Sigmoid colon (tissue), 7 donors: ENCODE results near the gene CFAP46. TPM values are rescaled to one million over a fixed set of nuclear protein-coding genes. Genes with fewer than 3 reads are reported as not detected.
A peak's percentile ranks its signal among the peaks of the same experiment; 100 is the strongest.

Experiments used
- DNase-seq: peaks from one replicate; pipeline ENCODE4 v3.0.0-alpha.2; 2019
- H3K27ac ChIP-seq, 4 donors: fragments of 200-600 bp; sonication (generic); one replicate each; pipeline ENCODE4 v1.5.1; 2016 to 2019; ENCODE audit warnings: mild to moderate bottlenecking in 1 of 4
- H3K27me3 ChIP-seq, 3 donors: fragments of 200-600 bp; sonication (generic); one replicate each; pipeline ENCODE4 v1.5.1; 2019; ENCODE audit warnings: mild to moderate bottlenecking in 1 of 3
- H3K36me3 ChIP-seq, 4 donors: fragments of 200-600 bp; sonication (generic); one replicate each; pipeline ENCODE4 v1.5.1; 2016 to 2019
- H3K4me1 ChIP-seq, 4 donors: fragments of 200-600 bp; sonication (generic); one replicate each; pipeline ENCODE4 v1.5.1; 2017 to 2019
- H3K4me3 ChIP-seq, 4 donors: fragments of 200-600 bp; sonication (generic); one replicate each; pipeline ENCODE4 v1.5.1; 2017 to 2019; ENCODE audit warnings: mild to moderate bottlenecking in 2 of 4, moderate library complexity in 1 of 4
- H3K9me3 ChIP-seq, 4 donors: fragments of 200-600 bp in 3 of 4; sonication (generic) in 3 of 4; one replicate each; pipeline versions ENCODE4 v1.5.1 to v1.6.1; 2013 to 2019
- CTCF ChIP-seq, 4 experiments: fragments of 450-650 bp in 3 of 4; fragments of 200-600 bp in 1 of 4; IDR thresholded peaks; one replicate each; pipeline ENCODE4 v1.5.1; 2016 to 2019; ENCODE audit warnings: antibody characterized with exemption in 4 of 4, mild to moderate bottlenecking in 3 of 4, moderate library complexity in 2 of 4
- EP300 ChIP-seq, 4 donors: sonication (generic); formaldehyde crosslinking; IDR thresholded peaks; one replicate each; pipeline ENCODE4 v1.6.1; 2017; ENCODE audit warnings: antibody characterized with exemption in 4 of 4
- POLR2A ChIP-seq, 2 donors: fragments of 450-650 bp; IDR thresholded peaks; one replicate each; pipeline ENCODE4 v1.6.1; 2016; ENCODE audit warnings: antibody characterized with exemption in 2 of 2, mild to moderate bottlenecking in 2 of 2, moderate library complexity in 2 of 2
- POLR2AphosphoS5 ChIP-seq, 4 donors: sonication (generic); formaldehyde crosslinking; IDR thresholded peaks; one replicate each; pipeline ENCODE4 v1.6.1; 2017; ENCODE audit warnings: antibody characterized with exemption in 4 of 4
- WGBS, 2 donors: extraction: QIAGEN DNeasy Blood & Tissue Kit; methylation state at CpG; one replicate each; pipeline ENCODE4 v1.1.7; 2013; 5-methylcytosine and 5-hydroxymethylcytosine counted together
- intact Hi-C: fragments of 100-400 bp; cut with DNase I; formaldehyde crosslinking; loops from one replicate; pipeline ENCODE4 v1.15.1; 2023
- polyA plus RNA-seq, 3 donors: library from polyadenylated mRNA; stranded (reverse); fragments of 200-250 nt; gene quantifications; one replicate each; pipeline ENCODE4 v1.2.3, GENCODE V29; 2013
- total RNA-seq, 4 donors: library from RNA; depleted of rRNA; stranded (reverse); fragments of >200 nt; gene quantifications; one replicate each; pipeline ENCODE4 v1.1.0, GENCODE V29; 2016
- donor health status: healthy with polysubstance abuse.
- donor health status: Bipolar disorder and iron deficiency.
- donor health status: healthy.

The CFAP46 gene
- total and polyA plus RNA-seq, 7 donors: 0.10 to 1.7 (median 0.38) TPM; not detected in 3

- Histone ChIP-seq H3K9me3 (no peaks in the 10 kb centered on the region), H3K36me3 (no peaks in the 10 kb centered on the region), H3K4me1 (peaks cover 0 to 12% (median 0%) of the 10 kb centered on the region in 4 donors), H3K27me3 (peaks cover 14 to 53% (median 44%) of the 10 kb centered on the region in 3 donors), H3K4me3 (no peak overlapping the region), H3K27ac (no peak overlapping the region)
- WGBS, 2 donors: 41 to 66% methylated on average over 27 of the region's 27 CpGs
- intact Hi-C loops: no loop called here
- no peak for TF ChIP-seq POLR2AphosphoS5 (IDR thresholded peaks at IDR 0.05)
- no peak for TF ChIP-seq CTCF (IDR thresholded peaks at IDR 0.05)
- TF ChIP-seq POLR2A (IDR thresholded peaks at IDR 0.05): no peak
- TF ChIP-seq EP300 (IDR thresholded peaks at IDR 0.05): no peak
- peak; percentile 64 for DNase-seq
Measured at GRCh38 chr10:132836248-132836831, 106.0 kb downstream of the CFAP46 start.

- intact Hi-C loops: no loop called here
- Histone ChIP-seq H3K27me3 (peaks cover 14 to 53% (median 44%) of the 10 kb centered on the region in 3 donors), H3K4me3 (no peak overlapping the region), H3K36me3 (no peaks in the 10 kb centered on the region), H3K4me1 (peaks cover 0 to 12% (median 0%) of the 10 kb centered on the region in 4 donors), H3K9me3 (no peaks in the 10 kb centered on the region), H3K27ac (no peak overlapping the region)
- WGBS, 2 donors: 47 to 51% methylated on average over 14 to 17 of the region's 18 CpGs
- no peak for TF ChIP-seq POLR2A (IDR thresholded peaks at IDR 0.05)
- TF ChIP-seq POLR2AphosphoS5 (IDR thresholded peaks at IDR 0.05): no peak
- TF ChIP-seq EP300 (IDR thresholded peaks at IDR 0.05): no peak
- no peak for TF ChIP-seq CTCF (IDR thresholded peaks at IDR 0.05)
- no peak for DNase-seq
Measured at GRCh38 chr10:132835848-132836233, 106.5 kb downstream of the CFAP46 start.

GRCh38 chr10:132834891-132835847, 107.2 kb downstream of the CFAP46 start:
- TF ChIP-seq CTCF (IDR thresholded peaks at IDR 0.05) (no peak), POLR2AphosphoS5 (IDR thresholded peaks at IDR 0.05) (no peak), EP300 (IDR thresholded peaks at IDR 0.05) (no peak), POLR2A (IDR thresholded peaks at IDR 0.05) (no peak)
- Histone ChIP-seq H3K4me3 (no peak overlapping the region), H3K4me1 (peaks cover 0 to 12% (median 0%) of the 10 kb centered on the region in 4 donors), H3K9me3 (no peaks in the 10 kb centered on the region), H3K36me3 (no peaks in the 10 kb centered on the region), H3K27ac (no peak overlapping the region), H3K27me3 (peaks cover 14 to 53% (median 44%) of the 10 kb centered on the region in 3 donors)
- peak; percentile 51 for DNase-seq
- WGBS, 2 donors: 73 to 86% methylated on average over 25 of the region's 25 CpGs
- intact Hi-C loops: no loop called here

GRCh38 chr10:132834311-132834761, 108.0 kb downstream of the CFAP46 start:
- TF ChIP-seq POLR2AphosphoS5 (IDR thresholded peaks at IDR 0.05) (no peak), CTCF (IDR thresholded peaks at IDR 0.05) (no peak), POLR2A (IDR thresholded peaks at IDR 0.05) (no peak)
- peaks cover 14 to 53% (median 46%) of the 10 kb centered on the region in 3 donors for H3K27me3 ChIP-seq

More at GRCh38 chr10:132834311-132834761, 108.0 kb downstream of the CFAP46 start:
- intact Hi-C loops: no loop called here
- Histone ChIP-seq H3K4me1 (peaks cover 0 to 12% (median 0%) of the 10 kb centered on the region in 4 donors), H3K36me3 (no peaks in the 10 kb centered on the region), H3K4me3 (no peak overlapping the region), H3K9me3 (no peaks in the 10 kb centered on the region), H3K27ac (no peak overlapping the region)
- DNase-seq: peak; percentile 28
- WGBS, 2 donors: 85 to 89% methylated on average over 18 of the region's 18 CpGs
